Fibroblast of lung (primary cell): ENCODE data around the gene DLEU7. TPM values are rescaled to one million over a fixed set of nuclear protein-coding genes. Genes with fewer than 3 reads are reported as not detected.

Source experiments
- DNase-seq, 2 donors: peaks; one replicate each; pipeline versions ENCODE4 v3.0.0 to v3.0.0-alpha.2; 2010; ENCODE audit warnings: low read depth in 2 of 2
- H2AFZ ChIP-seq: 2 replicates; pipeline ENCODE4 v1.5.1; 2012; ENCODE audit warnings: low read length, control low read depth, inconsistent platforms
- H3K27ac ChIP-seq: 2 replicates; pipeline ENCODE4 v1.5.1; 2011; ENCODE audit warnings: low read length, control low read depth; ENCODE audit not compliant: insufficient read depth
- H3K27me3 ChIP-seq: 2 replicates; pipeline ENCODE4 v1.5.1; 2011; ENCODE audit warnings: mild to moderate bottlenecking, low read length; ENCODE audit not compliant: control insufficient read depth, insufficient read depth
- H3K36me3 ChIP-seq: 2 replicates; pipeline ENCODE4 v1.5.1; 2011; ENCODE audit warnings: low read length; ENCODE audit not compliant: control insufficient read depth, insufficient read depth
- H3K4me1 ChIP-seq: 2 replicates; pipeline ENCODE4 v1.5.1; 2011; ENCODE audit warnings: low read length; ENCODE audit not compliant: control insufficient read depth, insufficient read depth; ENCODE audit errors: extremely low read depth
- H3K4me2 ChIP-seq: 2 replicates; pipeline ENCODE4 v1.5.1; 2011; ENCODE audit warnings: low read length, control low read depth; ENCODE audit not compliant: insufficient read depth; ENCODE audit errors: extremely low read depth
- H3K4me3 ChIP-seq, 4 experiments: fragments of 200-600 bp in 1 of 4; sonication (generic) in 1 of 4; replicated peaks in 1 of 4; 2 replicates each; pipeline ENCODE4 v1.5.1; 2011 to 2016; ENCODE audit warnings: low read length in 4 of 4, low read depth in 3 of 4, mild to moderate bottlenecking in 3 of 4, control low read depth in 2 of 4, inconsistent platforms in 1 of 4, mixed read lengths in 1 of 4; ENCODE audit not compliant: insufficient read depth in 1 of 4; ENCODE audit errors: control extremely low read depth in 1 of 4
- H3K79me2 ChIP-seq: 2 replicates; pipeline ENCODE4 v1.5.1; 2012; ENCODE audit warnings: mild to moderate bottlenecking, low read length, inconsistent platforms; ENCODE audit not compliant: control insufficient read depth, insufficient read depth
- H3K9ac ChIP-seq: 2 replicates; pipeline ENCODE4 v1.5.1; 2011; ENCODE audit warnings: mild to moderate bottlenecking, low read length, control low read depth; ENCODE audit not compliant: insufficient read depth
- H3K9me3 ChIP-seq: 2 replicates; pipeline ENCODE4 v1.5.1; 2012; ENCODE audit warnings: low read depth, low read length; ENCODE audit not compliant: control insufficient read depth, insufficient read depth
- H4K20me1 ChIP-seq: 2 replicates; pipeline ENCODE4 v1.5.1; 2011; ENCODE audit warnings: low read length; ENCODE audit not compliant: control insufficient read depth, insufficient read depth; ENCODE audit errors: extremely low read depth
- CTCF ChIP-seq, 2 donors: IDR thresholded peaks in 1 of 2; conservative IDR thresholded peaks in 1 of 2; 1 replicate in 1 of 2; 2 replicates in 1 of 2; pipeline ENCODE4 v1.5.1; 2011 to 2012; ENCODE audit warnings: low read length in 2 of 2, control low read depth in 1 of 2, inconsistent platforms in 1 of 2, low read depth in 1 of 2, mild to moderate bottlenecking in 1 of 2
- EZH2 ChIP-seq: IDR thresholded peaks from 2 replicates; pipeline ENCODE4 v1.5.1; 2012; ENCODE audit warnings: low read length, control low read depth, mild to moderate bottlenecking; ENCODE audit errors: missing control alignments
- polyA plus RNA-seq, 2 donors: library from polyadenylated mRNA; depleted of rRNA in 1 of 2; stranded (reverse) in 1 of 2; unstranded in 1 of 2; fragments of >200 nt; gene quantifications; 2 replicates each; pipeline ENCODE4 v1.2.1, GENCODE V29; 2011 to 2012; ENCODE audit warnings: missing spikeins in 1 of 2
- total RNA-seq: library from RNA; depleted of rRNA; stranded (reverse); fragments of >200 nt; gene quantifications from 2 replicates; pipeline ENCODE4 v1.2.1, GENCODE V29; 2014

The DLEU7 gene
- total and polyA plus RNA-seq, 2 donors (not counting 1 experiment from before 2014, with no cell fraction given) = not detected

GRCh38 chr13:50884265-50884664 lies 40.8 kb upstream of the DLEU7 start:
- H3K9me3 ChIP-seq = no peaks in the 10 kb centered on the region
- H3K27me3 ChIP-seq = no peaks in the 10 kb centered on the region
- H3K79me2 ChIP-seq = no peaks in the 10 kb centered on the region
- H4K20me1 ChIP-seq = no peaks in the 10 kb centered on the region
- H3K4me2 ChIP-seq = no peak overlapping the region
- no peaks in the 10 kb centered on the region for H3K36me3 ChIP-seq
- H3K9ac ChIP-seq = no peak overlapping the region
- no peak overlapping the region for H3K4me3 ChIP-seq
- no peak overlapping the region for H2AFZ ChIP-seq
- no peaks in the 10 kb centered on the region for H3K4me1 ChIP-seq
- no peak overlapping the region for H3K27ac ChIP-seq
- TF ChIP-seq EZH2 = no peak
- TF ChIP-seq CTCF (conservative IDR thresholded peaks at IDR 0.05 in 1 of 2, IDR thresholded peaks at IDR 0.05 in 1 of 2; ENCODE audit: low read depth in 1 of 2, low read length in 2 of 2) = no peak
- no peak for DNase-seq

- Histone ChIP-seq H4K20me1 (no peaks in the 10 kb centered on the region), H3K4me3 (no peak overlapping the region), H3K79me2 (no peaks in the 10 kb centered on the region), H3K9me3 (no peaks in the 10 kb centered on the region), H3K4me1 (no peaks in the 10 kb centered on the region), H3K36me3 (no peaks in the 10 kb centered on the region), H3K4me2 (no peak overlapping the region), H2AFZ (no peak overlapping the region), H3K27me3 (no peaks in the 10 kb centered on the region), H3K9ac (no peak overlapping the region), H3K27ac (no peak overlapping the region)
- TF ChIP-seq EZH2 (no peak), CTCF (conservative IDR thresholded peaks at IDR 0.05 in 1 of 2, IDR thresholded peaks at IDR 0.05 in 1 of 2; ENCODE audit: low read depth in 1 of 2, low read length in 2 of 2) (no peak)
- DNase-seq = no peak
Observed at GRCh38 chr13:50883728-50884127, 40.2 kb upstream of the DLEU7 start.

GRCh38 chr13:50882816-50883435 lies 39.4 kb upstream of the DLEU7 start:
- H2AFZ ChIP-seq = no peak overlapping the region
- no peak overlapping the region for H3K4me2 ChIP-seq
- no peaks in the 10 kb centered on the region for H3K9me3 ChIP-seq
- no peak overlapping the region for H3K4me3 ChIP-seq
- no peaks in the 10 kb centered on the region for H3K4me1 ChIP-seq
- no peak for DNase-seq
- H3K27ac ChIP-seq = no peak overlapping the region
- no peaks in the 10 kb centered on the region for H4K20me1 ChIP-seq
- H3K79me2 ChIP-seq = no peaks in the 10 kb centered on the region
- no peaks in the 10 kb centered on the region for H3K36me3 ChIP-seq
- no peak overlapping the region for H3K9ac ChIP-seq
- TF ChIP-seq EZH2 = no peak
- no peak for TF ChIP-seq CTCF (conservative IDR thresholded peaks at IDR 0.05 in 1 of 2, IDR thresholded peaks at IDR 0.05 in 1 of 2; ENCODE audit: low read depth in 1 of 2, low read length in 2 of 2)
- H3K27me3 ChIP-seq = no peaks in the 10 kb centered on the region
